Small intestine (tissue), 16 donors: Measurements from ENCODE around the gene PRR33. TPM values are rescaled to one million over a fixed set of nuclear protein-coding genes. Genes with fewer than 3 reads are reported as not detected.
"Not testable (repeated sequence)": the region's sequence is repeated elsewhere in the genome, so short reads cannot be mapped to it uniquely, and the experiment has no call there.

Experiments used
- DNase-seq, 2 donors: peaks; one replicate each; pipeline versions ENCODE4 v3.0.0 to v3.0.0-alpha.2; 2013
- FAIRE-seq: peaks from 2 replicates; lab custom pipeline; 2012; peaks lifted over from hg19 to GRCh38; lab: Jason Lieb, UNC
- H3K27ac ChIP-seq, 3 donors: one replicate each; pipeline ENCODE4 v1.5.1; 2013; ENCODE audit warnings: low read length in 2 of 3, mild to moderate bottlenecking in 2 of 3, control low read depth in 1 of 3, inconsistent platforms in 1 of 3, low read depth in 1 of 3, moderate library complexity in 1 of 3
- H3K27me3 ChIP-seq, 3 donors: one replicate each; pipeline ENCODE4 v1.6.1; 2013; ENCODE audit warnings: low read length in 3 of 3, inconsistent platforms in 1 of 3; ENCODE audit not compliant: control insufficient read depth in 3 of 3, insufficient read depth in 3 of 3
- H3K36me3 ChIP-seq, 3 donors: one replicate each; pipeline ENCODE4 v1.6.1; 2013; ENCODE audit warnings: low read length in 3 of 3, inconsistent platforms in 1 of 3, low read depth in 1 of 3, mild to moderate bottlenecking in 1 of 3, moderate library complexity in 1 of 3; ENCODE audit not compliant: control insufficient read depth in 3 of 3, insufficient read depth in 2 of 3
- H3K4me1 ChIP-seq, 3 donors: one replicate each; pipeline ENCODE4 v1.6.1; 2013; ENCODE audit warnings: low read length in 2 of 3, inconsistent platforms in 1 of 3, low read depth in 1 of 3, mild to moderate bottlenecking in 1 of 3, moderate library complexity in 1 of 3; ENCODE audit not compliant: control insufficient read depth in 3 of 3, insufficient read depth in 2 of 3
- H3K4me3 ChIP-seq, 3 donors: one replicate each; pipeline ENCODE4 v1.5.1; 2013; ENCODE audit warnings: low read length in 3 of 3, control low read depth in 1 of 3, inconsistent platforms in 1 of 3, low read depth in 1 of 3, mild to moderate bottlenecking in 1 of 3, moderate library complexity in 1 of 3
- H3K9me3 ChIP-seq, 2 donors: one replicate each; pipeline ENCODE4 v1.6.1; 2013; ENCODE audit warnings: low read depth in 1 of 2, low read length in 1 of 2; ENCODE audit not compliant: control insufficient read depth in 2 of 2, insufficient read depth in 1 of 2
- WGBS, 3 donors: extraction: QIAGEN DNeasy Blood & Tissue Kit; methylation state at CpG; one replicate each; pipeline ENCODE4 v1.1.7; 2013; 5-methylcytosine and 5-hydroxymethylcytosine counted together
- long read RNA-seq, 10 donors: transcript quantifications; one replicate each; lab custom pipeline, GENCODE V29; 2026
- polyA plus RNA-seq, 4 donors: library from polyadenylated mRNA; stranded (reverse) in 3 of 4; unstranded in 1 of 4; fragments of 200-250 nt in 3 of 4; fragments of 120-200 nt in 1 of 4; gene quantifications; one replicate each; pipeline versions ENCODE4 v1.2.1 to v1.2.3, GENCODE V29; 2013
- donor health status: healthy with polysubstance abuse.
- donor health status: control.
- donor health status: control.
- donor health status: Bipolar disorder and iron deficiency.
- donor health status: healthy.

The PRR33 gene
- under 1 TPM in 2 of 4 donors, not detected in 2; 0.01 to 0.49 TPM for polyA plus RNA-seq
- long read RNA-seq, donor 1, transcript PRR33-201 (1 exons, 3,319 nt): major isoform, 10 of 38 reads
- long read RNA-seq, donor 1, partial matches to known transcripts: 19 of 38 reads
- long read RNA-seq, donor 1, other reads (novel, unspliced or antisense): 9 of 38 reads
- long read RNA-seq, donor 2, partial matches to known transcripts: 0 of 2 reads
- long read RNA-seq, donor 2, other reads (novel, unspliced or antisense): 0 of 2 reads
- long read RNA-seq, donor 3, transcript PRR33-201 (1 exons, 3,319 nt): major isoform, 9 of 9 reads
- long read RNA-seq, donor 3, partial matches to known transcripts: 0 of 9 reads
- long read RNA-seq, donor 3, other reads (novel, unspliced or antisense): 0 of 9 reads
- long read RNA-seq, donor 4: 0 reads
- long read RNA-seq, donor 5, transcript PRR33-201 (1 exons, 3,319 nt): major isoform, 5 of 10 reads
- long read RNA-seq, donor 5, partial matches to known transcripts: 5 of 10 reads
- long read RNA-seq, donor 5, other reads (novel, unspliced or antisense): 0 of 10 reads
- long read RNA-seq, donor 6, transcript PRR33-201 (1 exons, 3,319 nt): major isoform, 5 of 5 reads
- long read RNA-seq, donor 6, partial matches to known transcripts: 0 of 5 reads
- long read RNA-seq, donor 6, other reads (novel, unspliced or antisense): 0 of 5 reads
- long read RNA-seq, donor 7: 0 reads
- long read RNA-seq, donor 8, partial matches to known transcripts: 0 of 2 reads
- long read RNA-seq, donor 8, other reads (novel, unspliced or antisense): 0 of 2 reads
- long read RNA-seq, donor 9: 0 reads
- long read RNA-seq, donor 10, transcript PRR33-201 (1 exons, 3,319 nt): major isoform, 5 of 5 reads
- long read RNA-seq, donor 10, partial matches to known transcripts: 0 of 5 reads
- long read RNA-seq, donor 10, other reads (novel, unspliced or antisense): 0 of 5 reads

- H3K27ac ChIP-seq: no peak within 1 kb of the TSS
- H3K36me3 ChIP-seq: peaks cover 0 to 5% (median 0%) of the 10 kb centered on the region in 3 donors
- H3K4me3 ChIP-seq: no peak within 1 kb of the TSS
- 78 to 86% (median 82%) methylated on average over 7 of the region's 7 CpGs for WGBS, 3 donors
- H3K9me3 ChIP-seq: no peaks in the 10 kb centered on the region
- FAIRE-seq (no peak), DNase-seq (no peak)
- H3K4me1 ChIP-seq: no peaks in the 10 kb centered on the region
- H3K27me3 ChIP-seq: peaks cover 0 to 3% (median 0%) of the 10 kb centered on the region in 3 donors
Observed at GRCh38 chr11:1891831-1892115, at the start of gene PRR33. PRR33 (minus strand) TSS chr11:1891895; CDS start chr11:1890584, 1,311 bp downstream.

DNA sequence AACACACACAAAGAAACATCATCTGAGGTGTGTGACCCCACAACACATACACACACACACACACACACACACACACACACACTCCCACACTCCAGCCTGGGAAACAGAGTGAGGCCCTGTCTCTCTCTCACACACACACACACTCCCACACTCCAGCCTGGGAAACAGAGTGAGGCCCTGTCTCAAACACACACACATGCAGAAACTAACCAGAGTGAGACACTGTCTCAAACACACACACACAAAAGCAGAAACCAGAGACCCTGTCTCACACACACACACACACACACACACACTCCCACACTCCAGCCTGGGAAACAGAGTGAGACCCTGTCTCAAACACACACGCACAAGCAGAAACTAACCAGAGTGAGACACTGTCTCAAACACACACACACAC, 48.1 kb upstream of the PRR33 start:
- not testable (repeated sequence) for H3K27ac ChIP-seq, DNase-seq, H3K36me3 ChIP-seq, H3K9me3 ChIP-seq, H3K4me1 ChIP-seq, H3K27me3 ChIP-seq, H3K4me3 ChIP-seq
- peak; percentile 87 for FAIRE-seq
- WGBS, 3 donors: 82 to 93% (median 85%) methylated on average over 1 of the region's 1 CpG

- no peaks in the 10 kb centered on the region for H3K9me3 ChIP-seq
- no peak for FAIRE-seq
- no peak overlapping the region for H3K4me3 ChIP-seq
- 22 to 32% (median 24%) methylated on average over 20 to 23 of the region's 23 CpGs for WGBS, 3 donors
- H3K27ac ChIP-seq: no peak overlapping the region
- no peaks in the 10 kb centered on the region for H3K4me1 ChIP-seq
- no peaks in the 10 kb centered on the region for H3K27me3 ChIP-seq
- H3K36me3 ChIP-seq: no peaks in the 10 kb centered on the region
- DNase-seq: no peak
Observed at GRCh38 chr11:1939006-1939625, 47.4 kb upstream of the PRR33 start.

DNA sequence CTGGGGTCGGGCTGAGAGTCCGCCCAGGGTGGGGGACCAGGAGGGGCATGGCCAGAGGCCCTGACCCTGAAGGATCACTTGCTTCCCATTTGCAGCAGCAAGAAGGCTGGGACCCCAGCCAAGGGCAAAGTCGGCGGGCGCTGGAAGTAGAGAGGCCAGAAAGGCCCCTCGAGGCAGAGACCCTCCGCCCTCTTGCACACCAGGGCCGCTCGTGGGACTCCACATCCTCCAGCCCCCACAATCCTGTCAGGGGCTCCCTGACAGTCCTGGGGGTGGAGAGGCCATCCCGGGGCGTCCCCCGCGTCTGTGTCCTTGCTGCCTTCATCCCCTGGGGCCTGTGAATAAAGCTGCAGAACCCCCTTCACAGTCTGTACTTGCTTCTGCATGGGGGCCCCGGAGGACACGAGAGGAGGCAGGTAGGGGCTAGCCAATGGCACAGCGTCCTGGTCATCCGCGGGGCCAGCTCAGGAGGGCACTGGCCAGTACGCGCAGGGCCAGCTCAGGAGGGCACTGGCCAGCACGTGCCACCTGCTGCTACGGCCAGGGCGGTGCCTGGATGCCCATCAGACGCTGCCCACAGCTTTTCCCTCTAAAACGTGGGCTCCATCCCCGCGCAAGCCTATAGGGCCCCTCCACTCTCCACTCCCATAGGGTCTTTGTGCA, 46.8 kb upstream of the PRR33 start:
- FAIRE-seq (no peak), DNase-seq (no peak)
- Histone ChIP-seq H3K4me1 (no peaks in the 10 kb centered on the region), H3K27me3 (no peaks in the 10 kb centered on the region), H3K4me3 (no peak overlapping the region), H3K27ac (no peak overlapping the region), H3K9me3 (no peaks in the 10 kb centered on the region), H3K36me3 (no peaks in the 10 kb centered on the region)
- WGBS, 3 donors: 76 to 85% (median 84%) methylated on average over 27 of the region's 27 CpGs

DNA sequence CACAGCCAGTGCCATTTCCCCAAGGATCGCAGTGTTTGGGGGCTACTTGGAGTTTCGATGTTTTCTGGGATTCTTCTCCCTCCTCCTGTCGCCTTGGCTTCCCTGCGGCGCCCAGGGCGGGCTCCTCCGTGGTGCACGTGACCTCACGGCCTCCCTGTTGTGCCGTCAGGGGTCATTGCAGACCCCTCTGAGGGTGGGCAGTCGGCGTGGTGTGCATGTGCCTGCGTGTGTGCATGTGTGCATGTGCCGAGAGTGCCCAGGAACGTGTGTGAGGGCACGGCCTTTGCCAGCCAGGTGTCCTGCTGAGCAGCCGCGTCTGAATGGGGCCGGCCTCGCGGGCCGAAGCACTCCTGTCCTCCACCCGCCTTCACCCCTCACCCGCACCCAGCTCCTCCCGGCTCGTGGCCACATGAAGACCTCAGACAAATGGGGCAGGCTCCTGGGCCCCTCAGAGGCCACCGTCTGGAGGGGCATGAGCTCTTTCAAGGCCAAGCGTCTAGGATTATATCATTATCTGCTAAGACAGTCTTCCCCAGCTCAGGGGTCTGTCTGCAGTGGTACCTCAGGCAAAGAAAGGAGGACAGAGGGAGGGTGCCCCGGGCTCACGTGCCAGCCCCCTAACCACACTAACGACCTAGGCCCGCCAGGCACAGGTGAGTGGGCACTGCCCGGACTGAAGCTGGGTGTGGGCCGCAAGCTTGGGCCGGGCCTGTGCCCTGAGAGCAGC, 46.1 kb upstream of the PRR33 start:
- H3K9me3 ChIP-seq: no peaks in the 10 kb centered on the region
- no peak overlapping the region for H3K4me3 ChIP-seq
- DNase-seq (no peak), FAIRE-seq (no peak)
- H3K27me3 ChIP-seq: no peaks in the 10 kb centered on the region
- H3K36me3 ChIP-seq: no peaks in the 10 kb centered on the region
- WGBS, 3 donors: 62 to 86% (median 73%) methylated on average over 35 of the region's 35 CpGs
- no peak overlapping the region for H3K27ac ChIP-seq
- H3K4me1 ChIP-seq: no peaks in the 10 kb centered on the region

- peaks cover 0 to 2% (median 0%) of the 10 kb centered on the region in 3 donors for H3K4me1 ChIP-seq
- H3K27me3 ChIP-seq: peaks cover 0 to 5% (median 0%) of the 10 kb centered on the region in 3 donors
- 80 to 89% (median 81%) methylated on average over 30 to 34 of the region's 34 CpGs for whole genome bisulfite sequencing, 3 donors
- H3K27ac ChIP-seq: no peak overlapping the region
- no peak for DNase-seq
- no peaks in the 10 kb centered on the region for H3K36me3 ChIP-seq
- FAIRE-seq: no peak
- no peak overlapping the region for H3K4me3 ChIP-seq
- no peaks in the 10 kb centered on the region for H3K9me3 ChIP-seq
Observed at GRCh38 chr11:1936781-1937615, 45.3 kb upstream of the PRR33 start.

- 80 to 90% (median 84%) methylated on average over 32 to 34 of the region's 34 CpGs for WGBS, 3 donors
- DNase-seq (no peak), FAIRE-seq (no peak)
- H3K9me3 ChIP-seq: no peaks in the 10 kb centered on the region
- H3K36me3 ChIP-seq: no peaks in the 10 kb centered on the region
- peaks cover 0 to 7% (median 0%) of the 10 kb centered on the region in 3 donors for H3K27me3 ChIP-seq
- H3K4me3 ChIP-seq: no peak overlapping the region
- no peak overlapping the region for H3K27ac ChIP-seq
- peaks cover 0 to 5% (median 0%) of the 10 kb centered on the region in 3 donors for H3K4me1 ChIP-seq
Observed at GRCh38 chr11:1936072-1936780, 44.5 kb upstream of the PRR33 start.
